GM23248 (cell line): ENCODE results near the gene RNF19B. TPM values are rescaled to one million over a fixed set of nuclear protein-coding genes. Genes with fewer than 3 reads are reported as not detected.
A peak's percentile ranks its signal among the peaks of the same experiment; 100 is the strongest.

Experiments
- DNase-seq: peaks from one replicate; pipeline ENCODE4 v3.0.0-alpha.2; 2015
- H2AFZ ChIP-seq: fragments of 200-600 bp; sonication (generic); 2 replicates; pipeline ENCODE4 v1.6.1; 2016; ENCODE audit warnings: antibody characterized with exemption
- H3F3A ChIP-seq: fragments of 200-600 bp; sonication (generic); 2 replicates; pipeline ENCODE4 v1.6.1; 2016; ENCODE audit warnings: mild to moderate bottlenecking, antibody characterized with exemption, mixed run types; ENCODE audit not compliant: insufficient read depth
- H3K27ac ChIP-seq: fragments of 200-600 bp; sonication (generic); 2 replicates; pipeline ENCODE4 v1.5.1; 2016; ENCODE audit warnings: mild to moderate bottlenecking
- H3K27me3 ChIP-seq: fragments of 200-600 bp; sonication (generic); replicated peaks from 2 replicates; pipeline ENCODE4 v1.6.1; 2016; ENCODE audit warnings: mild to moderate bottlenecking; ENCODE audit not compliant: insufficient read depth
- H3K36me3 ChIP-seq: fragments of 200-600 bp; sonication (generic); 2 replicates; pipeline ENCODE4 v1.6.1; 2016; ENCODE audit warnings: low read depth, mild to moderate bottlenecking
- H3K4me1 ChIP-seq: fragments of 200-600 bp; sonication (generic); 2 replicates; pipeline ENCODE4 v1.6.1; 2016; ENCODE audit warnings: mild to moderate bottlenecking; ENCODE audit not compliant: insufficient read depth
- H3K4me2 ChIP-seq: fragments of 200-600 bp; sonication (generic); one replicate; pipeline ENCODE4 v1.6.1; 2016; ENCODE audit warnings: mild to moderate bottlenecking; ENCODE audit not compliant: unreplicated experiment
- H3K4me3 ChIP-seq: fragments of 200-600 bp; sonication (generic); 2 replicates; pipeline ENCODE4 v1.5.1; 2016; ENCODE audit warnings: mild to moderate bottlenecking
- H3K79me2 ChIP-seq: fragments of 200-600 bp; sonication (generic); 2 replicates; pipeline ENCODE4 v1.6.1; 2016; ENCODE audit warnings: mild to moderate bottlenecking; ENCODE audit not compliant: insufficient read depth
- H3K9ac ChIP-seq: fragments of 200-600 bp; sonication (generic); 2 replicates; pipeline ENCODE4 v1.6.1; 2016; ENCODE audit warnings: mild to moderate bottlenecking
- H3K9me2 ChIP-seq: fragments of 200-600 bp; sonication (generic); 2 replicates; pipeline ENCODE4 v1.6.1; 2016; ENCODE audit warnings: mixed run types, mild to moderate bottlenecking, moderate library complexity; ENCODE audit not compliant: insufficient read depth
- H3K9me3 ChIP-seq: fragments of 200-600 bp; sonication (generic); one replicate; pipeline ENCODE4 v1.6.1; 2017; ENCODE audit warnings: low read depth
- H4K20me1 ChIP-seq: fragments of 200-600 bp; sonication (generic); 2 replicates; pipeline ENCODE4 v1.6.0; 2016; ENCODE audit not compliant: insufficient read depth
- EZH2 ChIP-seq: fragments of 200-600 bp; sonication (generic); IDR thresholded peaks from 2 replicates; pipeline ENCODE4 v1.6.1; 2018; ENCODE audit warnings: antibody characterized with exemption, mild to moderate bottlenecking; ENCODE audit not compliant: insufficient read depth, poor library complexity, severe bottlenecking
- EZH2phosphoT487 ChIP-seq: fragments of 200-600 bp; sonication (generic); IDR thresholded peaks from 2 replicates; pipeline ENCODE4 v1.6.1; 2018; ENCODE audit warnings: antibody characterized with exemption, moderate library complexity, mild to moderate bottlenecking, low read depth; ENCODE audit not compliant: insufficient read depth
- WGBS, 2 experiments: methylation state at CpG; one replicate each; pipeline ENCODE4 v1.1.6; 2015 to 2017; ENCODE audit warnings: low lambda C conversion rate in 2 of 2, low coverage in 1 of 2; ENCODE audit errors: missing lambda C conversion rate in 2 of 2; 5-methylcytosine and 5-hydroxymethylcytosine counted together
- in situ Hi-C: fragments of 300-500 bp; cut with MboI; formaldehyde crosslinking; loops from 2 replicates; pipeline ENCODE4 v1.15.0; 2020
- polyA plus RNA-seq: library from polyadenylated mRNA; unstranded; fragments of >200 nt; fragmentation: Nextera tagmentation; extraction: Ambion mirVana; gene quantifications from 2 replicates; pipeline ENCODE4 v1.2.1, GENCODE V29; 2016
- total RNA-seq: library from RNA; depleted of rRNA; stranded (reverse); fragments of >200 nt; shearing (Covaris generic); gene quantifications from 2 replicates; pipeline ENCODE4 v1.2.3, GENCODE V29; 2014

RNF19B gene
- total and polyA plus RNA-seq, 2 experiments from 2014 or later: 1.5 to 11.1 TPM

GRCh38 chr1:32962248-32962896 lies 2.2 kb downstream of the RNF19B start:
- H3F3A ChIP-seq: 0 out of 2 replicates have a peak, but pooled peaks cover 1% of the 10 kb centered on the region
- peak; percentile 33 for DNase-seq
- peak overlapping the region; percentile 70; the same call in 1 of the 2 replicates for H3K9ac ChIP-seq
- 30 to 31% methylated on average over 6 of the region's 6 CpGs for WGBS, 2 experiments
- no peaks in the 10 kb centered on the region for H3K9me3 ChIP-seq
- TF ChIP-seq EZH2phosphoT487: no peak
- H3K27me3 ChIP-seq: no peaks in the 10 kb centered on the region
- H3K9me2 ChIP-seq: no peaks in the 10 kb centered on the region
- no peak overlapping the region for H3K27ac ChIP-seq
- no peak overlapping the region for H2AFZ ChIP-seq
- H3K36me3 ChIP-seq: no peaks in the 10 kb centered on the region
- H4K20me1 ChIP-seq: no peaks in the 10 kb centered on the region; the same call in 1 of the 2 replicates
- peaks cover 11% of the 10 kb centered on the region for H3K4me1 ChIP-seq
- H3K4me3 ChIP-seq: peak overlapping the region; percentile 77
- in situ Hi-C loops: no loop called here
- H3K4me2 ChIP-seq: peak overlapping the region; percentile 87
- peaks cover 64% of the 10 kb centered on the region for H3K79me2 ChIP-seq

- in situ Hi-C loops: no loop called here
- H3K27ac ChIP-seq: no peak overlapping the region
- H2AFZ ChIP-seq: no peak overlapping the region
- no peak for DNase-seq
- TF ChIP-seq EZH2phosphoT487 (no peak), EZH2 (no peak)
- H3K79me2 ChIP-seq: peaks cover 79% of the 10 kb centered on the region
- H3K4me1 ChIP-seq: peaks cover 11% of the 10 kb centered on the region; the same call in 1 of the 2 replicates
- H3K4me3 ChIP-seq: no peak overlapping the region
- H3K4me2 ChIP-seq: no peak overlapping the region
- no peaks in the 10 kb centered on the region for H3K9me3 ChIP-seq
- no peaks in the 10 kb centered on the region; the same call in 1 of the 2 replicates for H4K20me1 ChIP-seq
- 57 to 59% methylated on average over 8 of the region's 8 CpGs for WGBS, 2 experiments
- H3K9me2 ChIP-seq: no peaks in the 10 kb centered on the region
- no peak overlapping the region for H3K9ac ChIP-seq
- no peaks in the 10 kb centered on the region for H3K27me3 ChIP-seq
- no peaks in the 10 kb centered on the region for H3K36me3 ChIP-seq
- H3F3A ChIP-seq: no peaks in the 10 kb centered on the region
These were observed 3.7 kb downstream of the RNF19B start for GRCh38 chr1:32960819-32961355.

- WGBS, 2 experiments: 33 to 34% methylated on average over 2 of the region's 2 CpGs
- Histone ChIP-seq H3K9ac (no peak overlapping the region), H3K27ac (no peak overlapping the region), H3F3A (no peaks in the 10 kb centered on the region), H3K4me2 (no peak overlapping the region), H3K36me3 (no peaks in the 10 kb centered on the region), H3K4me1 (peaks cover 11% of the 10 kb centered on the region; the same call in 1 of the 2 replicates), H4K20me1 (no peaks in the 10 kb centered on the region; the same call in 1 of the 2 replicates), H2AFZ (no peak overlapping the region), H3K79me2 (peaks cover 84% of the 10 kb centered on the region), H3K27me3 (no peaks in the 10 kb centered on the region), H3K9me3 (no peaks in the 10 kb centered on the region), H3K4me3 (no peak overlapping the region), H3K9me2 (no peaks in the 10 kb centered on the region)
- no peak for DNase-seq
- in situ Hi-C loops: no loop called here
- TF ChIP-seq EZH2: no peak
- TF ChIP-seq EZH2phosphoT487: no peak
These were observed 4.3 kb downstream of the RNF19B start for GRCh38 chr1:32960342-32960741.

DNA sequence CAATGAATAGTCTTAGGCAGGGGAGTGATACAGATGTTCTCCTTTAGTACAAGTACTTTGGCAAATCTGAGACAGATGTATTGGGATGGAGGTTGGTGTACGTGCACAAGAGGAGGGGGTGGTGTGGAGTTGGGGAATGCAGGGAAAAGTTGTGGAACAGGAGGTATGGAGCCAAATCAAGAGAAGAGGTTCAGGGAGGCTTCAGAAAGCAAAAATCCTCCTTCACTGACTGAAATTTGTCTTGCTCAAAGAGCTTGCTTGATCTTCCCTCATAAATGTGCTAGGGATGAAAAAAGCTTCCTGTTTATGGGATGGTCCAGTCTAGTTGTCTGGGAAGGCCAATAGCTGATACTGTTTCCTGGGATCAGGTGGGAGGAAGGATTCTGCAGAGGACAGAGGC lies 5.8 kb downstream of the RNF19B start:
- Histone ChIP-seq H3K4me1 (peaks cover 13% of the 10 kb centered on the region; the same call in 1 of the 2 replicates), H3K79me2 (peaks cover 99% of the 10 kb centered on the region), H3K36me3 (no peaks in the 10 kb centered on the region), H3K9ac (no peak overlapping the region), H3K27me3 (no peaks in the 10 kb centered on the region), H4K20me1 (no peaks in the 10 kb centered on the region; the same call in 1 of the 2 replicates), H3K9me3 (no peaks in the 10 kb centered on the region), H3K4me3 (no peak overlapping the region), H2AFZ (no peak overlapping the region), H3F3A (peaks cover 8% of the 10 kb centered on the region; the same call in 1 of the 2 replicates), H3K9me2 (no peaks in the 10 kb centered on the region), H3K4me2 (no peak overlapping the region), H3K27ac (no peak overlapping the region)
- no peak for TF ChIP-seq EZH2phosphoT487
- TF ChIP-seq EZH2: no peak
- in situ Hi-C loops: no loop called here
- 63 to 79% methylated on average over 1 of the region's 1 CpG for WGBS, 2 experiments
- DNase-seq: no peak
